ENCODE results near the gene ATIC. TPM values are rescaled to one million over a fixed set of nuclear protein-coding genes. Genes with fewer than 3 reads are reported as not detected.

Gene ATIC
- total and polyA plus RNA-seq, 2 of the 8 experiments (the other 6 are each of a cell fraction or from before 2014, with no cell fraction given) = 139 to 319 TPM

- peaks cover 2 to 41% (median 20%) of the 10 kb centered on the region in 4 experiments; a peak in 5 of 8 replicates for H3K36me3 ChIP-seq (ENCODE audit: control insufficient read depth in 2 of 4, insufficient read depth in 4 of 4, low read length in 3 of 4)
- POLR2A ChIA-PET (ENCODE audit: partially characterized antibody) = interaction anchor here (0.8 to 1.3 kb wide), 5 partner anchors 13 to 63 kb away, joined by 3 to 5 read pairs (median 4); no protein-coding TSS in a partner anchor
- H4K20me1 ChIP-seq (replicated peaks in 1 of 2; ENCODE audit: control insufficient read depth in 1 of 2, insufficient read depth in 2 of 2, low read length in 2 of 2) = no peaks in the 10 kb centered on the region
- no peak overlapping the region for H4K91ac ChIP-seq (replicated peaks; ENCODE audit: insufficient read length, low read length)
- no peak overlapping the region for H3K4me3 ChIP-seq (ENCODE audit: extremely low read depth in 1 of 4, insufficient read depth in 2 of 4, low read depth in 3 of 4, low read length in 4 of 4)
- H3K18ac ChIP-seq (ENCODE audit: extremely low read depth, low read length) = no peak overlapping the region
- no peak overlapping the region for H2BK120ac ChIP-seq (replicated peaks; ENCODE audit: low read depth, low read length)
- H3K23me2 ChIP-seq (ENCODE audit: low read depth, low read length) = no peaks in the 10 kb centered on the region
- no peak overlapping the region for H3K56ac ChIP-seq (replicated peaks; ENCODE audit: insufficient read length, low read depth, low read length)
- H3K4me1 ChIP-seq (replicated peaks in 1 of 4; ENCODE audit: control insufficient read depth in 3 of 4, insufficient read depth in 4 of 4, low read length in 3 of 4) = no peaks in the 10 kb centered on the region
- H3K4me2 ChIP-seq (ENCODE audit: insufficient read depth in 1 of 2, low read depth in 2 of 2, low read length in 2 of 2) = no peak overlapping the region
- H2BK5ac ChIP-seq (ENCODE audit: low read depth, low read length) = no peak overlapping the region
- H3K27ac ChIP-seq (ENCODE audit: low read depth, low read length) = no peak overlapping the region
- FAIRE-seq (no peak), DNase-seq (ENCODE audit: low read depth in 1 of 2, low spot score in 2 of 2) (no peak)
- H3K9ac ChIP-seq (replicated peaks in 1 of 4; ENCODE audit: extremely low read depth in 1 of 4, low read depth in 3 of 4, low read length in 3 of 4) = no peak overlapping the region
- H3K27me3 ChIP-seq (replicated peaks in 1 of 4; ENCODE audit: control insufficient read depth in 3 of 4, extremely low read depth in 1 of 4, insufficient read depth in 3 of 4, low read length in 3 of 4) = no peaks in the 10 kb centered on the region
- no peak overlapping the region for H2BK15ac ChIP-seq (ENCODE audit: low read length)
- H3K14ac ChIP-seq (ENCODE audit: insufficient read length) = no peak overlapping the region
- CTCF ChIA-PET (ENCODE audit: partially characterized antibody) = no interaction called here
- H3K79me1 ChIP-seq (ENCODE audit: low read depth, low read length) = no peaks in the 10 kb centered on the region
- no peaks in the 10 kb centered on the region for H3K79me2 ChIP-seq (ENCODE audit: control insufficient read depth in 1 of 2, insufficient read depth in 2 of 2, low read length in 2 of 2)
- no peak overlapping the region for H2AK5ac ChIP-seq (ENCODE audit: low read depth, low read length)
- no peak overlapping the region for H2BK20ac ChIP-seq (ENCODE audit: low read length)
- H3K4ac ChIP-seq (replicated peaks; ENCODE audit: insufficient read length, low read depth, low read length) = no peak overlapping the region
- no peak overlapping the region for H2BK12ac ChIP-seq (ENCODE audit: low read depth, low read length)
- no peak overlapping the region for H4K5ac ChIP-seq (ENCODE audit: insufficient read length, low read depth, low read length)
- H3K9me3 ChIP-seq (ENCODE audit: insufficient read depth in 2 of 2, low read depth in 1 of 2, low read length in 1 of 2) = no peaks in the 10 kb centered on the region
- H4K8ac ChIP-seq (ENCODE audit: extremely low read depth, insufficient read depth, low read length) = no peak overlapping the region; the same call in 1 of the 2 replicates
- no peak overlapping the region for H3K23ac ChIP-seq (ENCODE audit: insufficient read length)
- WGBS, 2 experiments (ENCODE audit: extremely low coverage in 1 of 2, insufficient coverage in 1 of 2, insufficient read length in 1 of 2, insufficient replicate concordance in 2 of 2, low coverage in 1 of 2, low lambda C conversion rate in 2 of 2, missing lambda C conversion rate in 1 of 2) = 93% methylated on average over 14 of the region's 14 CpGs; no CpG with 5 or more reads in 1 of the 2 experiments
- no peak overlapping the region for H2AFZ ChIP-seq (ENCODE audit: low read length)
- TF ChIP-seq ASH2L (IDR thresholded peaks at IDR 0.05; ENCODE audit: low read length) (no peak), SIRT6 (IDR thresholded peaks at IDR 0.05; ENCODE audit: low read length) (no peak), USF2 (IDR thresholded peaks at IDR 0.05; ENCODE audit: low read length) (no peak), RAD21 (IDR thresholded peaks at IDR 0.05 in 1 of 2, conservative IDR thresholded peaks at IDR 0.05 in 1 of 2; ENCODE audit: low read depth in 2 of 2, low read length in 2 of 2) (no peak), PHF8 (conservative IDR thresholded peaks at IDR 0.05; ENCODE audit: low read depth, low read length) (no peak), CBX5 (IDR thresholded peaks at IDR 0.05; ENCODE audit: low read depth, low read length) (no peak), EGR1 (IDR thresholded peaks at IDR 0.05; ENCODE audit: borderline replicate concordance, low read depth, low read length) (no peak), SAP30 (IDR thresholded peaks at IDR 0.05; ENCODE audit: insufficient read depth, insufficient replicate concordance, low read length) (no peak), EP300 (IDR thresholded peaks at IDR 0.05; ENCODE audit: borderline replicate concordance in 1 of 2, low read depth in 2 of 2, low read length in 2 of 2) (no peak)
Observed at GRCh38 chr2:215371915-215372897, 60.3 kb downstream of the ATIC start.
